ENCODE data around the gene PRKAR1B.
"Not testable (repeated sequence)": the region's sequence is repeated elsewhere in the genome, so short reads cannot be mapped to it uniquely, and the experiment has no call there.

PRKAR1B gene

DNA sequence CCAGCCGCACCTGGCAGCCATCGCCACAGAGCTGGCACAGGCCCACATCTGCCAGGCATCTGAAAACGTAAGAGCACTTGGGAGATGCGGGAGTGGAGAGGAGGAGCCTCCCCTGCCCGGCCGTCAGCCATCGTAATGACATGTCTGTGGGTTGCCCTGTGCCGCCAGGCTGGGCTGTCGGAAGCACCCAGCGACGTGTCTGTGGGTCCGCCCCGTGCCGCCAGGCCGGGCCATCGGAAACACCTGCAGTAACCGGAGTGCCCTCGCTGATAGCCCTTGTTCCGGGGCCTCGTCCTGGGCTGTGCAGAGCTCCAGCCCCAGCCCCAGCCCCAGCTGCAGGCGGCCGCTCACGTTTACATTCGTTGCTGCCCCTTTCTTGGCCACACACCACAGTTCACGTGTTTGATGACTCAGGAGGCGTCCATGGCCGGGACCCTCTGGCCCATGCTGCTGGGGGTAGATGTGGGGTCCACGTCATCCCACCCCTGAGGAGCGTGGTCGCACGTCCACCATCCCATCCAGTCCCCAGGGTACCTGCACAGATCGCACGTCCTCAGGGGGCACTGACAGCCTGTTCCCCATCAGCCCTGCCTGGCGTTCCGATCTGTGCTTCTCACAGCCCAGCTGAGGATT is 30.0 kb upstream of the PRKAR1B start:
- no peak for DNase-seq

- DNase-seq = no peak
These were observed 29.3 kb upstream of the PRKAR1B start for GRCh38 chr7:756231-756927.

- DNase-seq = no peak
These were observed 28.3 kb upstream of the PRKAR1B start for GRCh38 chr7:755413-755805.

- DNase-seq = no peak
These were observed 27.7 kb upstream of the PRKAR1B start for GRCh38 chr7:754531-755412.

DNA sequence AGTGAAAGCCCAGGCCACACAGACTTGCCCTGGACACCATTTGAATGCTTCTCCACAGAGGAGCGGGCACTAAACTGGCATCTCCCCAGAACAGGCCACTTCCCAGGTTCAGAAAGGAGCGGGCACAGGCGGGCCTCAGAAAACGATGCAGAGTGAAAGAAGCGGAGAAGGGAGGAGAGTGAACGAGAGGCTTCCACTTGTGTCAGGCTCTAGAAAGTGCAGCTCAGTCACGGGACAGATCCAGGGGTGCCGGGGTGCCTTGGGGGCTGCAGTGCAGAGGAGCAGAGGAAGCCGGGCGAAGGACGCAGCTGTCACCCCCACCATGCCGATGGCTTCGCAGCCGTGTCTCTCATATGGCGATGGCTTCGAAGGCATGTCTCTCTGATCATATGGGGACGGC is 26.1 kb upstream of the PRKAR1B start:
- no peak for DNase-seq

- not testable (repeated sequence) for DNase-seq
These were observed 25.2 kb upstream of the PRKAR1B start for GRCh38 chr7:752256-752655.

GRCh38 chr7:751826-752225 is 24.7 kb upstream of the PRKAR1B start:
- no peak for DNase-seq

- no peak for DNase-seq
These were observed 23.2 kb upstream of the PRKAR1B start for GRCh38 chr7:750111-750905.

DNA sequence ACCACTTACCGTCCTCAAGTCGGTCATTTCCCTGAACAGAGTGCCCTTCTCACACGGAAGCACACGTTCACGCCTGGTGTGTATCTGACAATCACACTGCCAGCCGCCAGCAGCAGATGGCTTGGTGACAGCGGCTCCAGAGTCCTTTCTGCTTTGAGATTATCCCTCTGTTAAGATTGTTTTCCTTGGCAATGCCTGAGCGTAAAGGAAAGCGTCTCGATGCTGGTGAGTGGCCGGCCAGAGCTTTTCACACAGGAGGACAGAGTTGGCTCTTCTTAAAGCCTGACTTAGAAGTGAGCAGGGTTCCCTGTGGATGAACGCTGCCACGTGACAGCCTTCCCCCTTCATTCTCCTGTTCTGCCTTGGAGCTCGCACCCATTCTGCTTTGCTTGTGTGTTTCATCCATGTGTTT is 22.1 kb upstream of the PRKAR1B start:
- no peak for DNase-seq

DNA sequence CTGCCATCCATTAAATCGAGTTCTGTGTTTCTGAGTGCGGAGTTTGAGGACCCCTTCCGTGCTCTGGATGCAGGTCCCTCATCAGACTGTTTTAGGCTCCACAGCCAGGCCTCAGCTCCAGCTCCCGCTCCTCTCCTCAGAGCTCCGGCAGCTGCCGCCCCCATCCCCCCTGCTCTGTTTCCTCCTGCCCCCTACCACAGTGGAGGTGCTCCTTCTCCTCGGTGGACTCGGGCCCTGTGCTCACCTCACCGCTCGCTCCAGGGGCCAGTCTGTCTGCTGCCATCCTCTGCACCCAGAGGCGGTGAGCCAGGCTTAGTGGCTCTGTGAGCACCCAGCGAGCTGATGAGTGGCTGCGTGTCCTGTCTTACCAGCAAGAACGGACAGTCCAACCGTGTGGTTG is 21.4 kb upstream of the PRKAR1B start:
- no peak for DNase-seq

DNA sequence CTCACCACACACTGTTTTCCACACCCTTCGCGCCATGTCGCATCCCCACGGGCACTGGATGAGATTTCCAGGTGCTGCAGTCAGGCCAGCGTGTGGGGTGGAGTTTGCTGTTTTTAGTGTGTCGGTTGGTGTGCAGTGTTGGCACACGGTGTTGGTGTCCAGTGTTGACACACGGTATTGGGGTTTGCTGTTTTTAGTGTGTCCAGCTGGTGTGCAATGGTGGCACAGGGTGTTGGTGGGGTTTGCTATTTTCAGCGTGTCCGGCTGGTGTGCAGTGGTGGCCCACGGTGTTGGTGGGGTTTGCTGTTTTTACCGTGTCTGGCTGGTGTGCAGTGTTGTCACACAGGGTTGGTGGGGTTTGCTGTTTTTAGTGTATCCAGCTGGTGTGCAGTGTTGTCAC is 20.1 kb upstream of the PRKAR1B start:
- DNase-seq = no peak

DNA sequence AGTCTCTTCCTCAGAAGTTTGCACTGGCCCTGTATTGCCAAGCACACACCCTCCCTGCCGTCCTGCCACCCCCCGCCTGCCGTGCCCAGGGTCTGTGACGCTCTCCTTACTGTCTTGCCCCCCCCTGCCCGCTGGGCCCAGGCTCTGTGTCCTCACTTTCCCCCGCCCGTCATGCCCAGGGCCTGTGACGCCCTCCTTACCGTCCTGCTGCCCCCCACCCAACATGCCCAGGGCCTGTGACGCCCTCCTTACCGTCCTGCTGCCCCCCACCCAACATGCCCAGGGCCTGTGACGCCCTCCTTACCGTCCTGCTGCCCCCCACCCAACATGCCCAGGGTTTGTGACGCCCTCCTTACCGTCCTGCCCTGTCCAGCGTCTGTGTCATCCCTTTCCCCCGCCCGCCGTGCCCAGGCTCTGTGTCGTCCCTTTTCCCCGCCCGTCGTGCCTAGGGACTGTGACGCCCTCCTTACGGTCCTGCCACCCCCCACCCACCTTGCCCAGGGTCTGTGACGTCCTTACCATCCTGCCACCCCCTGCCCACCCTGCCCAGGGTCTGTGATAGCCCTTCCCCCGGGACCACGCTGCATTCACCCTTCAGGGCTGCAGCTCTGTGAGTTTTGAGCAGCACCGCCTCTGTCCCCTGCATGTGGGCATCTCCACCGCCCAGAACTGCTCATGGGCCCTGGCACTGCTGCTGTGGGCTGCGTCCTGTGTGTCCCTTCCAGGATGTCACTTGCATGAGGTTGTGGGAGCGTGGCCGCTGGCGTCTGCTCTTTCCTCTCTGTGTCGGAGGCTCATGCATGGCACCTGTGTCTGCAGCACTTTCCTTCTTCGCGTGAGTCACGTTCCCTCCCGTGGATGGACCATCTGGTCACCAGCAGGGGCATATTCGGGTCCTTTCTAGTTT is 19.3 kb upstream of the PRKAR1B start:
- no peak for DNase-seq

DNA sequence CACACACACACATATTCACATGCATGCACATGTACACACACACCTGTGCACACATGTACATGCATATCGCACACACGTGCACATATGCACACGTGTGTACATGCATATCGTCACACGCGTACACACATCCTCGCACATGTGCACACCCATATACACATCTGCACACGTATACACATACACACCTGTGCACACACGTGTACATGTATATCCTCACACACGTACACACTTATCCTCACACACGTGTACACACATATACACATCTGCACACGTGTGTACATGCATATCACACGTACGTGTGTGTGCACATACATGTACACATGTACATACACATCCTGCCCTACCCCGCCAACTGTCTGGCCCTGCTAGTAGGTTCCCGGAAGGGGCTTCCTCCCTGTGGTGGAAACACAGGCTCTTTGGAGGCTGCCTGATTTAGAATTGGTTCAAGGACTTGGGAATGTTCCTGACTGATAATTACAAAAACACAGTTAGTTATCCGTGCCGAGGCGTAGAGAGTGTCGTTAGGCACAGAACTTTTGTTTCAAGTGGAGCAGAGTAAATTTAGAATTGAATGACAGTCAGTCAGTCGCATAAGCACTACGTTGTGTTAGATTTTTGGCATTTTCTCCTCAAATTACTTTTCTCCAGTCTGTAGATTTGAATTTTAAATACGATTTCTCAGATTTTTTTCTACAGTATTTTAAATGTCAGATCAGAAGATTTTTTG is 18.5 kb upstream of the PRKAR1B start:
- DNase-seq = no peak

DNA sequence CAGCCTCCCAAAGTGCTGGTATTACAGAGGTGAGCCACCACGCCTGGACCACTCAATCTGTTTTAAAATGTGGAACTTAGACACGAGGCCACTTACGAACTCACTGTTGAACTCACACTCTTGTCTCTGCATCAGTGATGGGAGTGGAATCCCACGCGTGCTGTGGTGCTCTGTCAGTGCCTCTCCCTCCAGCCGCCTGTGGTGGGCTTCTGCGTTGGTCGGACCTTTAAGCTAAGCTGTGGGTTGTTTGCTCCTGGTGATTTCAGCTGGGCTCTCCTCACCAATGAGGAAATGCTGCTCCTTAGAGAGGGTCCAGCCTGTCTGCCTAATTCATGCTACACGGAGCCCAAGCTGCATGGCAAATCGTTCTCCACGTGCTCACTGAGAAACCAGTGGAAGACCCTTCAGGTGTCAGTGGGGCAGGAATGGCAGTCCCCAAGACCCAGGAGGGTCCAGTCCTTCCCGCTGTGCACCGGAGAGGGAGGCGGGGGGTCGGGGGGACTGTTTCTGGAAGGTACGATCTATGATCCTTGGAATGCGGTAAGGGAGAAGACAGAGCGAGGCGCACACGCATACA is 17.9 kb upstream of the PRKAR1B start:
- DNase-seq = no peak

DNA sequence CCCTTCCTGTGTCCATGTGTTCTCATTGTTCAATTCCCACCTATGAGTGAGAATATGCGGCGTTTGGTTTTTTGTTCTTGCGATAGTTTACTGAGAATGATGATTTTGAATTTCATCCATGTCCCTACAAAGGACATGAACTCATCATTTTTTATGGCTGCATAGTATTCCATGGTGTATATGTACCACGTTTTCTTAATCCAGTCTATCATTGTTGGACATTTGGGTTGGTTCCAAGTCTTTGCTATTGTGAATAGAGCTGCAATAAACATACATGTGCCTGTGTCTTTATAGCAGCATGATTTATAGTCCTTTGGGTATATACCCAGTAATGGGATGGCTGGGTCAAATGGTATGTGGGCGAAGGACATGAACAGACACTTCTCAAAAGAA is 17.0 kb upstream of the PRKAR1B start:
- not testable (repeated sequence) for DNase-seq

- DNase-seq = not testable (repeated sequence)
These were observed 16.5 kb upstream of the PRKAR1B start for GRCh38 chr7:743341-744127.

GRCh38 chr7:742791-743190 is 15.7 kb upstream of the PRKAR1B start:
- DNase-seq = no peak

- no peak for DNase-seq
These were observed 14.8 kb upstream of the PRKAR1B start for GRCh38 chr7:741850-742249.

DNA sequence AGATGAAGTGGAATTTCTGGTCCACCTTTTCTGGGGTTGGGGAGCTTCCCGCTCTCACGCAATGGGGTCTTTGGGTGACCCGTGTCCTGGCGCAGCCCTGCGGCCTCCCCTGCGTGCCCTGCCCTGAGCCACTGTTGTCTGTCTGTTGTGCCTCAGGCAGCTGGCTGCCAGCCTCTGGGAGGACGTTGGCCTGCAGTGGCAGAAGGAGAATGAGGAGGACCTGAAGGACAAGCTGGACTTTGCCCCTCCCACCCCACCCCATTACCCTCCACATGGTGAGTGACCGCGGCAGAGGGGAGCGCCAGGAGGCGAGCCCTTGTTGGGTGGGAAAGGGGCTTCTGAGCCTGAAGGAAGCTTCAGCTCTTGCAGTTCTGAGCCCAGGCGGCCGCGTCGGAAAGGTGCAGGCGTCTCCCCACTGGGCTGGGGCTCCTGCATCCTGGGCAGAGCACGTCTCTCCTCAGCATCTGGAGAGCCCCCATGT is 14.2 kb upstream of the PRKAR1B start:
- DNase-seq = no peak
